LNCaP clone FGC (cell line): Measurements from ENCODE around the gene RESP18.

Experiments used
- DNase-seq: peaks from one replicate; pipeline ENCODE4 v3.0.0-alpha.2; 2011; ENCODE audit warnings: low read depth
- H3K4me3 ChIP-seq: 2 replicates; pipeline ENCODE4 v1.5.1; 2011; ENCODE audit warnings: mild to moderate bottlenecking, low read depth, low read length, control low read depth
- TF ChIP-seq, protein P1 (sequence below): IDR thresholded peaks from 2 replicates; pipeline ENCODE4 v1.5.1; 2012; ENCODE audit warnings: mild to moderate bottlenecking; ENCODE audit not compliant: control insufficient read depth, insufficient read depth; ENCODE audit errors: extremely low read depth

Gene RESP18

DNA sequence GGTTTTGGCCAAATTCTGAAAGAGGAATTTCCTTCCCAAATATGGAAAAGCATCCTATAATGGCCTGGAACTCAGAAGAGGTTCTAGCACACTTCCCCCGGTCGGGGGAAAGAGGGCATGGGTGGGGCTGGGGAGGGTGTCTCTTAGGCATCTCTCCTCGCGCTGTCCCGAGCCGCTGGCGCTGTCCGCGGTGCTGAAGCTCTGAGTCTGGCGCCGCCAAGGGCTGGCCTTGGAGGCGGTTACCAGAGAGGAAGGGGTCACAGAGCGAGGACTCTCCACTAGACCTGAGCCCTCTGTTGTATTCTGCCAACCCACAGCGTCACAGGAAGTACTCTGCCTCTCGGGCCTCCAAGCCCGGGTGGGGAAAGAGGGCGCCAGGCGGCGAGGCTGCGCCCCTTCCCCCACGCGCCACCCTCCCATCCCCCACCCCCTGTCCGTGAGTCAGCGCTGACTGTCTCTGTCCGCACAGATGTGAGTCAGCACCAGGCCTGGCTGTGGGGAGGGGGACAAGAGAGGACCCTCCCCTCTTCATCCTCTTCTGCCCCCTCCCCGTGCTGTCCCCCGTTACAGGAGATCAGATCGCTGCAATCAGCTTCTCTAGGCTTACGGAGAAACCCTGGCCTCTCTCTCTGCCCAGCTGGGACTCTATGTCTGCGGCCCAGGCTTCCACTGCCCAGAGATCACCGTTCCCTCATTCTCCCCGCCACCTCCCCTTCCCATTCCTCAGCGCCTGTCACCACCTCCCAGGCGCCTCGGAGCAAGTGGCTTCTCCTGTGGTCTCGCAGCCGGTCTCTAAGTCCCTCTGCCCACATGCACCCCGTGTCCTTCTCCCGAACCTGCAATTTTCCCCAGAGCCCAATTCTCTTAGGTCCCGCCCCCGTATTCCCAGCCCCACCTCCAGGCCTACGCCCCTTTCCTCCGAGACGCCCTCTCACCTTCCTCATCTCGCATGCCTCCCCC lies 24.1 kb downstream of the RESP18 start:
- no peak for DNase-seq
- TF ChIP-seq, protein P1, sequence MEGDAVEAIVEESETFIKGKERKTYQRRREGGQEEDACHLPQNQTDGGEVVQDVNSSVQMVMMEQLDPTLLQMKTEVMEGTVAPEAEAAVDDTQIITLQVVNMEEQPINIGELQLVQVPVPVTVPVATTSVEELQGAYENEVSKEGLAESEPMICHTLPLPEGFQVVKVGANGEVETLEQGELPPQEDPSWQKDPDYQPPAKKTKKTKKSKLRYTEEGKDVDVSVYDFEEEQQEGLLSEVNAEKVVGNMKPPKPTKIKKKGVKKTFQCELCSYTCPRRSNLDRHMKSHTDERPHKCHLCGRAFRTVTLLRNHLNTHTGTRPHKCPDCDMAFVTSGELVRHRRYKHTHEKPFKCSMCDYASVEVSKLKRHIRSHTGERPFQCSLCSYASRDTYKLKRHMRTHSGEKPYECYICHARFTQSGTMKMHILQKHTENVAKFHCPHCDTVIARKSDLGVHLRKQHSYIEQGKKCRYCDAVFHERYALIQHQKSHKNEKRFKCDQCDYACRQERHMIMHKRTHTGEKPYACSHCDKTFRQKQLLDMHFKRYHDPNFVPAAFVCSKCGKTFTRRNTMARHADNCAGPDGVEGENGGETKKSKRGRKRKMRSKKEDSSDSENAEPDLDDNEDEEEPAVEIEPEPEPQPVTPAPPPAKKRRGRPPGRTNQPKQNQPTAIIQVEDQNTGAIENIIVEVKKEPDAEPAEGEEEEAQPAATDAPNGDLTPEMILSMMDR, result no peak
- no peak overlapping the region for H3K4me3 ChIP-seq

DNA sequence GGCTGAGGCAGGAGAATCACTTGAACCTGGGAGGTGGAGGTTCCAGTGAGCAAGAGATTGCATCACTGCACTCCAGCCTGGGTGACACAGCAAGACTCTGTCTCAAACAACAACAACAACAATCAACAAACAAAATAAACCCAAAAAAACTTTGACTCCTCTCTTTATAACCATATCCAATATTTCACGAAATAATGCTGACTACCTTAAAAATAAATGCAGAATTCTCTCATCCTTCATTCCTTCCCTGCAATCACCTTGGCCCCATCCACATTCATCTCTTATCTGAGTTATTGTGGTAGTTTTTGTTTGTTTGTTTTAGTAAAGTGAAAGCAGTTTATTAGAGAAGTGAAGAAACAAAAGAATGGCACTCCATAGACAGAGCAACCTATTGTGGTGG lies 26.5 kb downstream of the RESP18 start:
- no peak overlapping the region for H3K4me3 ChIP-seq
- TF ChIP-seq, protein P1, result no peak
- DNase-seq, result no peak

DNA sequence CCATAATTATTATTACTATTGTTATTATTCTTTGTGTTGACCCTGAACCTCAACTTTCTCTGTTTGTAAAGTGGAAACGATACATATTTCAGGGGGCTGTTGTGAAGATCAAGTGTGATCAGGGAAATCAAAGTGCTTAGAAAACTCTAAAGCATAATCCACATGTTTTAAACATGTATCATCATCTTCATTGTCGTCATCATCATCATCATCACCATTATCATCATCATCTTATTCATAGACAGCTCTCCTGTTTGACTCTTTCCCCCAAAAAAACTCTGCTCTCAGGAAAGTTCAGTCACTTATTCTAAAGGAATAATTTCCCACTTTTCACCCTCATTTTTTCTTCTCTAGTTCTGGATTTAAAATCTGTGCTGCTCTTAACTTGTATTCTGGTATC lies 28.3 kb downstream of the RESP18 start:
- TF ChIP-seq, protein P1, result no peak
- DNase-seq, result no peak
- H3K4me3 ChIP-seq, result no peak overlapping the region

DNA sequence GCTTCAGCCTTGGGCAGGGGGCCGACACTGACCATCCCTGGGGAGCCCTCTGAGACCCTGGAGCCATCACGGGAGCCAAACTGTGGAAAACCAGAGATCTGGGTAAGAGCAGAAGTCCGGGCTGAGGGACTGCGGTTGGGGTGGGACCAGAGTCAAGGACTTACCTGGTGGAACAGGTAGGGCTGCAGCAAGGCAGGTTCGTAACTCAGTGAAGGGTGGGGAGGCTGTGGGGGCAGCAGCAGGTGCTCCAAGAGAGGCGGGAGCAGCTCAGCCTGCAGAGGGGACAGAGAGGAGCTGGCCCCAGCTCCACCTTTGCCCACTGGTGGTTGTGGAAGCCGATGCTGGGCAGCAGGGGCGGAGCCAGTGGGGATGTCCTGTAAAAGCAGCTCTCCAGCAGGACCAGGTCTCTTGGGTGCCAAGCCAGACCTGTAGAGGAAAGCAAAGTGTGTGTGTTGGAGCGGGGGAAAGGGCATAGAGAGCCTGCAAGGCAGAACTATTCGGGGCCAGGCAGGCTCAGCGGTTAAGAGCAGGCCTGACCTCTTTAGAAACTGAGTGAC lies 30.1 kb downstream of the RESP18 start:
- TF ChIP-seq, protein P1, result no peak
- H3K4me3 ChIP-seq, result no peak overlapping the region
- DNase-seq, result no peak

DNA sequence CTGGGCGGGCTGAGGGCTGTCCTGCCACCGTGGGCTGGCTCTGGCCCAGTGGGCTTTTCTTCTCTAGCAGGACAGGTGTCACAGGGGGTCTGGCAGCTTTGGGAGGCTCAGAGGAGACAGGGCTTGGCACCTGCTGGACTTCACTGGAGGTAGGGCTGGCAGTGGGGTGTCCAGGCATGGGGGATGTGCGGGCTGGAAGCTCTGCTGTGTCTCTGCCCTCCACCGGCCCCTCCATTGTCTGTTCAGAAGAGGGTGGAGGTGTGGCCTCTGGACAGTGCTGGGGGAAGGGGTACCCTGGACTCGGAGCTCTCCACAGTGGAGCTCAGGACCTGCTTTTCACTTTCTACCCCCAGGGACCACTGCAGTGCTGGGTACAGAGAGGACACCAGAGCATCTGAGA lies 32.5 kb downstream of the RESP18 start:
- no peak overlapping the region for H3K4me3 ChIP-seq
- no peak for DNase-seq
- TF ChIP-seq, protein P1, result no peak

DNA sequence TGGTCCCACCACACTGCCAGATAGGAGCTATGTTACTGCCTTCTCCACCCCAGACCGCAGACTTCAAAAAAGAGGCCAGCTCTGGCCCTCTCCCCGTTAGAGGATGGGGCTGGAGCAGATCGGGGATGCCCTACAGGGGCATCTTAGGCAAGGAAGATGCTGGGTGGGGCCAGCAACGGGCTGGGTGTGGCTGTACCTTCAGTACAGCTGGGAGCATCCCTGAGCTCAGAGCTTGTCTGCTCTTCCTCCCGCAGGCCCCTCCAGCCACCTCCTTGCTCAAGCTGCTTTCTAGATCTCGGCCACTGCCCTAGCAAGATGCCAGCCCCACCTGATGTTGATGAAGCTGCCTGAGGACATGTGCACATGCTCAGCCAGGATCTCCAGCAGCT lies 33.2 kb downstream of the RESP18 start:
- TF ChIP-seq, protein P1, result no peak
- H3K4me3 ChIP-seq, result no peak overlapping the region; the same call in 1 of the 2 replicates
- DNase-seq, result no peak
